HepG2 (cell line): ENCODE measurements around the gene U2SURP. TPM values are rescaled to one million over a fixed set of nuclear protein-coding genes. Genes with fewer than 3 reads are reported as not detected.
A peak's percentile ranks its signal among the peaks of the same experiment; 100 is the strongest.

Source experiments
- ATF7 ChIP-seq, 2 experiments: fragments of 450-650 bp in 1 of 2; sonication (generic) in 1 of 2; formaldehyde crosslinking in 1 of 2; IDR thresholded peaks; 2 replicates each; pipeline versions ENCODE4 v1.4.0 to v1.6.1; 2016 to 2020; ENCODE audit warnings: antibody characterized with exemption in 1 of 2, mild to moderate bottlenecking in 1 of 2, missing genetic modification reagents in 1 of 2
- CHD2 ChIP-seq: IDR thresholded peaks from 2 replicates; pipeline ENCODE4 v1.6.1; 2011; ENCODE audit warnings: low read depth, low read length, improper control_type of control experiment
- GPBP1L1 ChIP-seq: sonication (generic); formaldehyde crosslinking; IDR thresholded peaks from 2 replicates; pipeline ENCODE4 v1.5.0; 2020; ENCODE audit warnings: mild to moderate bottlenecking, missing genetic modification reagents
- IKZF1 ChIP-seq: fragments of 450-650 bp; IDR thresholded peaks from 2 replicates; pipeline ENCODE4 v1.7.1; 2016
- IRF2 ChIP-seq: IDR thresholded peaks from 2 replicates; pipeline ENCODE4 v1.6.1; 2018; ENCODE audit warnings: missing genetic modification reagents, missing compliant biosample characterization
- KDM3A ChIP-seq: IDR thresholded peaks from 2 replicates; pipeline ENCODE4 v1.6.1; 2018; ENCODE audit warnings: low read depth, missing compliant biosample characterization
- NR3C1 ChIP-seq: sonication (generic); formaldehyde crosslinking; IDR thresholded peaks from 2 replicates; pipeline ENCODE4 v1.4.0; 2020; ENCODE audit warnings: missing genetic modification reagents
- PBX3 ChIP-seq: sonication (generic); formaldehyde crosslinking; IDR thresholded peaks from 2 replicates; pipeline ENCODE4 v1.8.1; 2023; ENCODE audit warnings: missing genetic modification reagents, inconsistent platforms, borderline replicate concordance
- SNRNP70 ChIP-seq: fragments of 200-400 bp; formaldehyde crosslinking; IDR thresholded peaks from 2 replicates; pipeline ENCODE4 v1.6.1; 2017; ENCODE audit warnings: mild to moderate bottlenecking, low read depth, low read length, moderate library complexity
- ZFYVE20 ChIP-seq: sonication (generic); formaldehyde crosslinking; IDR thresholded peaks from 2 replicates; pipeline ENCODE4 v1.8.0; 2023; ENCODE audit warnings: low read depth, mild to moderate bottlenecking, moderate library complexity, missing genetic modification reagents, borderline replicate concordance
- ZNF138 ChIP-seq: sonication (generic); formaldehyde crosslinking; IDR thresholded peaks from 2 replicates; pipeline ENCODE4 v1.5.0; 2020; ENCODE audit warnings: mild to moderate bottlenecking, low read depth, missing genetic modification reagents
- ZNF280B ChIP-seq: sonication (generic); formaldehyde crosslinking; IDR thresholded peaks from 2 replicates; pipeline ENCODE4 v1.5.0; 2020; ENCODE audit warnings: missing genetic modification reagents, mild to moderate bottlenecking, borderline replicate concordance
- ZNF776 ChIP-seq: sonication (generic); formaldehyde crosslinking; IDR thresholded peaks from 2 replicates; pipeline ENCODE4 v1.4.0; 2020; ENCODE audit warnings: mild to moderate bottlenecking, missing genetic modification reagents
- ZNF780A ChIP-seq: sonication (generic); formaldehyde crosslinking; IDR thresholded peaks from 2 replicates; pipeline ENCODE4 v1.8.0; 2022; ENCODE audit warnings: mild to moderate bottlenecking, missing genetic modification reagents, moderate library complexity
- ZXDC ChIP-seq: sonication (generic); formaldehyde crosslinking; IDR thresholded peaks from 2 replicates; pipeline ENCODE4 v1.5.0; 2020; ENCODE audit warnings: mild to moderate bottlenecking, missing genetic modification reagents
- polyA plus RNA-seq, 8 experiments: library from polyadenylated mRNA; depleted of rRNA in 3 of 8; stranded (reverse) in 7 of 8; unstranded in 1 of 8; fragments of >200 nt; fragmentation: Illumina TruSeq in 4 of 8; extraction: Trizol in 4 of 8; gene quantifications; 2 replicates each; pipeline versions ENCODE4 v1.2.1 to v1.2.3, GENCODE V29; 2011 to 2016; ENCODE audit warnings: low read depth in 4 of 8, missing spikeins in 1 of 8, mixed read lengths in 1 of 8; ENCODE audit not compliant: insufficient read depth in 1 of 8
- total RNA-seq, 5 experiments: library from RNA; depleted of rRNA; stranded (reverse); fragments of >200 nt; fragmentation: Illumina TruSeq; extraction: Trizol; gene quantifications; 2 replicates each; pipeline ENCODE4 v1.2.3, GENCODE V29; 2016; ENCODE audit warnings: low read depth in 1 of 5
- TF ChIP-seq, protein P1 (sequence below), 2 experiments: sonication (generic) in 1 of 2; formaldehyde crosslinking in 1 of 2; IDR thresholded peaks; 2 replicates each; pipeline versions ENCODE4 v1.4.0 to v1.6.1; 2016 to 2020; ENCODE audit warnings: borderline replicate concordance in 1 of 2, low read depth in 1 of 2, mild to moderate bottlenecking in 1 of 2, missing genetic modification reagents in 1 of 2

Gene U2SURP
- total and polyA plus RNA-seq, 2 of the 13 experiments (the other 11 are each of a cell fraction or from before 2014, with no cell fraction given): 55.9 to 173 TPM

DNA sequence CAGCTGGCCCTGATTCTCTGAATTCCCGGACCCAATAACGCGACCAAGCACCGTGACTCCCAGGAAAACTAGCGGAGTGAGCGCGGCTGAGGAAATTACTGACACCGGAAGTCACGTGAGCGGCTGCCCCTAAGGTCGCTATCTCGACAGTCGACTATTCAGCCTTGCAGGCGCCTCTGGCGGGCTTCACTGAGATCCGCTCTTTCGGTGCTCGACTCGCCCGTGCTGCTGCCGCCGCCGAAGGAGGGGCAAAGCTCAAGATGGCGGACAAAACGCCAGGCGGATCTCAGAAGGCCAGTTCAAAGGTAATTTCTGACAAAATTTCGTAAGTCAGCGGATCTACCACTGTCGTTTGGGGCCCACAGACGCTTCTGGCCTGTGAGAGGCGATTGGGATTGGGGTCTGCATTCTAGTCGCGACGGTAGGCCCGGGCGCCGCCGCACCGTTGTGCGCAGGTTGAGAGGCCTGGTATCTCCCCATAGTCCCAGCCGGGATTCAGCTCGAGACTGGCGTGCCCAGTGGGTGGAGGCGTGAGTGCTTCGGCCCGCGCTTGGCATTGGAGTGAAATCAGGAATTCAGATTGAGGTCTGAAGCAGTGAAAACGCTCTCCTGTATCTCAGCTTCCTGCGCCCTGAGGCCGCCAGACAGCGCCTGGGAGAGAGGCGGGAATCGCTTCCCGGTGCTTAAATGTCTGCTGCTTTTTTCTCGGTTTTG lies at the start of gene U2SURP (continued):
- peak; percentile 75; the same call in 1 of the 2 replicates for TF ChIP-seq PBX3 (CRISPR knock-in tag)
- peak; percentile 85 for TF ChIP-seq CHD2
- TF ChIP-seq IKZF1: no peak
- TF ChIP-seq KDM3A (CRISPR knock-in tag): peak; percentile 80; the same call in 1 of the 2 replicates
- no peak for TF ChIP-seq ATF7 (IDR thresholded peaks at IDR 0.05)
- TF ChIP-seq ATF7 (CRISPR knock-in tag; IDR thresholded peaks at IDR 0.05): peak; percentile 50; the same call in 1 of the 2 replicates
- peak; percentile 72 for TF ChIP-seq ZNF776
- TF ChIP-seq ZFYVE20: no peak
- 0 out of 2 replicates have a peak, but pooled peaks have one; percentile 70 for TF ChIP-seq ZNF138 (CRISPR knock-in tag)
- TF ChIP-seq IRF2: peak; percentile 92
- TF ChIP-seq ZNF280B: peak; percentile 81; the same call in 1 of the 2 replicates
- 0 out of 2 replicates have a peak, but pooled peaks have one; percentile 9 for TF ChIP-seq NR3C1 (CRISPR knock-in tag)
- TF ChIP-seq, protein P1, sequence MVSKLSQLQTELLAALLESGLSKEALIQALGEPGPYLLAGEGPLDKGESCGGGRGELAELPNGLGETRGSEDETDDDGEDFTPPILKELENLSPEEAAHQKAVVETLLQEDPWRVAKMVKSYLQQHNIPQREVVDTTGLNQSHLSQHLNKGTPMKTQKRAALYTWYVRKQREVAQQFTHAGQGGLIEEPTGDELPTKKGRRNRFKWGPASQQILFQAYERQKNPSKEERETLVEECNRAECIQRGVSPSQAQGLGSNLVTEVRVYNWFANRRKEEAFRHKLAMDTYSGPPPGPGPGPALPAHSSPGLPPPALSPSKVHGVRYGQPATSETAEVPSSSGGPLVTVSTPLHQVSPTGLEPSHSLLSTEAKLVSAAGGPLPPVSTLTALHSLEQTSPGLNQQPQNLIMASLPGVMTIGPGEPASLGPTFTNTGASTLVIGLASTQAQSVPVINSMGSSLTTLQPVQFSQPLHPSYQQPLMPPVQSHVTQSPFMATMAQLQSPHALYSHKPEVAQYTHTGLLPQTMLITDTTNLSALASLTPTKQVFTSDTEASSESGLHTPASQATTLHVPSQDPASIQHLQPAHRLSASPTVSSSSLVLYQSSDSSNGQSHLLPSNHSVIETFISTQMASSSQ (IDR thresholded peaks at IDR 0.05; ENCODE audit: low read depth): peak; percentile 15; the same call in 1 of the 2 replicates
- TF ChIP-seq, protein P1 (CRISPR knock-in tag; IDR thresholded peaks at IDR 0.05; ENCODE audit: borderline replicate concordance): peak; percentile 81
- TF ChIP-seq ZNF780A (CRISPR knock-in tag): 0 out of 2 replicates have a peak, but pooled peaks have one; percentile 55
- TF ChIP-seq ZXDC (CRISPR knock-in tag): no peak
- no peak for TF ChIP-seq GPBP1L1 (CRISPR knock-in tag)
- TF ChIP-seq SNRNP70: no peak
